Activated CD4-positive, alpha-beta T cell treated with anti-CD3 and anti-CD28 coated beads for 48 hours (primary cell): ENCODE results near the gene EIF2D.

Experiments used
- DNase-seq: peaks from one replicate; pipeline ENCODE4 v3.0.0-alpha.2; 2020

The EIF2D gene

GRCh38 chr1:206544562-206545257, 67.6 kb downstream of the EIF2D start:
- peak; percentile 89 for DNase-seq
